ENCODE measurements around the gene RHOT2. TPM values are rescaled to one million over a fixed set of nuclear protein-coding genes. Genes with fewer than 3 reads are reported as not detected.
A peak's percentile ranks its signal among the peaks of the same experiment; 100 is the strongest.
"Not testable (repeated sequence)": the region's sequence is repeated elsewhere in the genome, so short reads cannot be mapped to it uniquely, and the experiment has no call there.

RHOT2 gene
- total RNA-seq, 1 donor: 44.0 TPM

- TF ChIP-seq CTCF (IDR thresholded peaks at IDR 0.05; ENCODE audit: insufficient read depth, low read depth, low read length): no peak
- no peak for DNase-seq (ENCODE audit: low read depth)
- H3K4me3 ChIP-seq (ENCODE audit: low read depth, low read length): no peak overlapping the region
Observed at GRCh38 chr16:708959-709358, 41.0 kb downstream of the RHOT2 start.

- no peak overlapping the region for H3K4me3 ChIP-seq (ENCODE audit: low read depth, low read length)
- TF ChIP-seq CTCF (IDR thresholded peaks at IDR 0.05; ENCODE audit: insufficient read depth, low read depth, low read length): no peak
- peak; percentile 74 for DNase-seq (ENCODE audit: low read depth)
Observed at GRCh38 chr16:709566-710499, 41.9 kb downstream of the RHOT2 start.

GRCh38 chr16:710500-711075 is 42.7 kb downstream of the RHOT2 start:
- no peak overlapping the region for H3K4me3 ChIP-seq (ENCODE audit: low read depth, low read length)
- TF ChIP-seq CTCF (IDR thresholded peaks at IDR 0.05; ENCODE audit: insufficient read depth, low read depth, low read length): no peak
- no peak for DNase-seq (ENCODE audit: low read depth)

- no peak for TF ChIP-seq CTCF (IDR thresholded peaks at IDR 0.05; ENCODE audit: insufficient read depth, low read depth, low read length)
- DNase-seq (ENCODE audit: low read depth): no peak
- H3K4me3 ChIP-seq (ENCODE audit: low read depth, low read length): no peak overlapping the region
Observed at GRCh38 chr16:711084-711483, 43.2 kb downstream of the RHOT2 start.

- peak; percentile 92 for TF ChIP-seq CTCF (IDR thresholded peaks at IDR 0.05; ENCODE audit: insufficient read depth, low read depth, low read length)
- DNase-seq (ENCODE audit: low read depth): peak; percentile 60
- no peak overlapping the region for H3K4me3 ChIP-seq (ENCODE audit: low read depth, low read length)
Observed at GRCh38 chr16:711548-712320, 43.8 kb downstream of the RHOT2 start.

- peak; percentile 94 for DNase-seq (ENCODE audit: low read depth)
- TF ChIP-seq CTCF (IDR thresholded peaks at IDR 0.05; ENCODE audit: insufficient read depth, low read depth, low read length): peak; percentile 55
- not testable (repeated sequence) for H3K4me3 ChIP-seq (ENCODE audit: low read depth, low read length)
Observed at GRCh38 chr16:712740-713250, 44.9 kb downstream of the RHOT2 start.
